ENCODE results near the gene ZNF862.
A peak's percentile ranks its signal among the peaks of the same experiment; 100 is the strongest.

DNA sequence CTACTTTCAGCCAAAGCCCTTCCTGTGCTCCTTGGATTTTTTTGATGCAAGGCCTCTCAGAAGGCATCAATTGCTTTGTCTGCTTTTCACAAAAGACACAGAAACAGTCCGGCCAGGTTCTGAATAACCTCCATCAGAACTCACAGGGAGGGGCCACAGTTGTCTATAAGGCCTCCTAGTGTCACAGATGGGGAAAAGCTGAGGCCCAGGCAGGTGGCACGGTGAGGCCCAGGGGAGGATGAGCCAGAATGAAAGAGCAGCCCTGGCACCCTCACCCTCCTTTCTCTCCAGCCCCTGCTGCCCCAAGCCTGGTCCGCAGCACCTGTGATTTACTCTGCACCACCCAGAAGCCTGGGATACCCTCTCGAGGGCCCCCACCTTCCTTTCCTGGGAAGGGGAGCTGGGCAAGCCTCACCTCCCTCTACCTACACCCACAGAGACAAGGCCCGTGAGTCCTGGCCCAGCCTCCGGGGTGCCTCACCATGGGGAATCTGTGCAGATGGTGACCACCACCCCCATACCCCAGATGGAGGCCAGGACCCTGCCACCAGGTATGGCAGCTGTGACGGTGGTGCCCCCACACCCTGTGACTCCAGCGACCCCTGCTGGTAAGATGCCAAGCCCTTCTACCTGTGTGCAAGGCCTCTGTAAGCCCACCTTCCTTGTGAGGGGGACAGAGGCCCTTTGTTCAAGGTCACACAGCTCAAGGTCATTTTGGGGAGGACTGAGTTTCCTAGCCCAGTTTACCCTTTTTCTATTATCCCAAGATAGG lies 38.6 kb upstream of the ZNF862 start:
- TF ChIP-seq, protein P1, sequence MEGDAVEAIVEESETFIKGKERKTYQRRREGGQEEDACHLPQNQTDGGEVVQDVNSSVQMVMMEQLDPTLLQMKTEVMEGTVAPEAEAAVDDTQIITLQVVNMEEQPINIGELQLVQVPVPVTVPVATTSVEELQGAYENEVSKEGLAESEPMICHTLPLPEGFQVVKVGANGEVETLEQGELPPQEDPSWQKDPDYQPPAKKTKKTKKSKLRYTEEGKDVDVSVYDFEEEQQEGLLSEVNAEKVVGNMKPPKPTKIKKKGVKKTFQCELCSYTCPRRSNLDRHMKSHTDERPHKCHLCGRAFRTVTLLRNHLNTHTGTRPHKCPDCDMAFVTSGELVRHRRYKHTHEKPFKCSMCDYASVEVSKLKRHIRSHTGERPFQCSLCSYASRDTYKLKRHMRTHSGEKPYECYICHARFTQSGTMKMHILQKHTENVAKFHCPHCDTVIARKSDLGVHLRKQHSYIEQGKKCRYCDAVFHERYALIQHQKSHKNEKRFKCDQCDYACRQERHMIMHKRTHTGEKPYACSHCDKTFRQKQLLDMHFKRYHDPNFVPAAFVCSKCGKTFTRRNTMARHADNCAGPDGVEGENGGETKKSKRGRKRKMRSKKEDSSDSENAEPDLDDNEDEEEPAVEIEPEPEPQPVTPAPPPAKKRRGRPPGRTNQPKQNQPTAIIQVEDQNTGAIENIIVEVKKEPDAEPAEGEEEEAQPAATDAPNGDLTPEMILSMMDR (IDR thresholded peaks at IDR 0.05 in 4 of 5, conservative IDR thresholded peaks at IDR 0.05 in 1 of 5), result peak in 4 of 5 experiments; percentile 18 to 41 (median 28)
- TF ChIP-seq POLR2A (IDR thresholded peaks at IDR 0.05), result no peak
